Small intestine (tissue), 7 donors: ENCODE measurements around the gene PRKAG3. TPM values are rescaled to one million over a fixed set of nuclear protein-coding genes. Genes with fewer than 3 reads are reported as not detected.
A peak's percentile ranks its signal among the peaks of the same experiment; 100 is the strongest.

Experiments used
- DNase-seq, 2 donors: peaks; one replicate each; pipeline versions ENCODE4 v3.0.0 to v3.0.0-alpha.2; 2013
- FAIRE-seq: peaks from 2 replicates; lab custom pipeline; 2012; peaks lifted over from hg19 to GRCh38; lab: Jason Lieb, UNC
- H3K27ac ChIP-seq, 3 donors: one replicate each; pipeline ENCODE4 v1.5.1; 2013; ENCODE audit warnings: low read length in 2 of 3, mild to moderate bottlenecking in 2 of 3, control low read depth in 1 of 3, inconsistent platforms in 1 of 3, low read depth in 1 of 3, moderate library complexity in 1 of 3
- H3K27me3 ChIP-seq, 3 donors: one replicate each; pipeline ENCODE4 v1.6.1; 2013; ENCODE audit warnings: low read length in 3 of 3, inconsistent platforms in 1 of 3; ENCODE audit not compliant: control insufficient read depth in 3 of 3, insufficient read depth in 3 of 3
- H3K36me3 ChIP-seq, 3 donors: one replicate each; pipeline ENCODE4 v1.6.1; 2013; ENCODE audit warnings: low read length in 3 of 3, inconsistent platforms in 1 of 3, low read depth in 1 of 3, mild to moderate bottlenecking in 1 of 3, moderate library complexity in 1 of 3; ENCODE audit not compliant: control insufficient read depth in 3 of 3, insufficient read depth in 2 of 3
- H3K4me1 ChIP-seq, 3 donors: one replicate each; pipeline ENCODE4 v1.6.1; 2013; ENCODE audit warnings: low read length in 2 of 3, inconsistent platforms in 1 of 3, low read depth in 1 of 3, mild to moderate bottlenecking in 1 of 3, moderate library complexity in 1 of 3; ENCODE audit not compliant: control insufficient read depth in 3 of 3, insufficient read depth in 2 of 3
- H3K4me3 ChIP-seq, 3 donors: one replicate each; pipeline ENCODE4 v1.5.1; 2013; ENCODE audit warnings: low read length in 3 of 3, control low read depth in 1 of 3, inconsistent platforms in 1 of 3, low read depth in 1 of 3, mild to moderate bottlenecking in 1 of 3, moderate library complexity in 1 of 3
- H3K9me3 ChIP-seq, 2 donors: one replicate each; pipeline ENCODE4 v1.6.1; 2013; ENCODE audit warnings: low read depth in 1 of 2, low read length in 1 of 2; ENCODE audit not compliant: control insufficient read depth in 2 of 2, insufficient read depth in 1 of 2
- WGBS, 3 donors: extraction: QIAGEN DNeasy Blood & Tissue Kit; methylation state at CpG; one replicate each; pipeline ENCODE4 v1.1.7; 2013; 5-methylcytosine and 5-hydroxymethylcytosine counted together
- polyA plus RNA-seq, 4 donors: library from polyadenylated mRNA; stranded (reverse) in 3 of 4; unstranded in 1 of 4; fragments of 200-250 nt in 3 of 4; fragments of 120-200 nt in 1 of 4; gene quantifications; one replicate each; pipeline versions ENCODE4 v1.2.1 to v1.2.3, GENCODE V29; 2013
- donor health status: healthy with polysubstance abuse.
- donor health status: control.
- donor health status: control.
- donor health status: Bipolar disorder and iron deficiency.
- donor health status: healthy.

Gene PRKAG3
- polyA plus RNA-seq, 4 donors = 0.15 TPM; not detected in 3

DNA sequence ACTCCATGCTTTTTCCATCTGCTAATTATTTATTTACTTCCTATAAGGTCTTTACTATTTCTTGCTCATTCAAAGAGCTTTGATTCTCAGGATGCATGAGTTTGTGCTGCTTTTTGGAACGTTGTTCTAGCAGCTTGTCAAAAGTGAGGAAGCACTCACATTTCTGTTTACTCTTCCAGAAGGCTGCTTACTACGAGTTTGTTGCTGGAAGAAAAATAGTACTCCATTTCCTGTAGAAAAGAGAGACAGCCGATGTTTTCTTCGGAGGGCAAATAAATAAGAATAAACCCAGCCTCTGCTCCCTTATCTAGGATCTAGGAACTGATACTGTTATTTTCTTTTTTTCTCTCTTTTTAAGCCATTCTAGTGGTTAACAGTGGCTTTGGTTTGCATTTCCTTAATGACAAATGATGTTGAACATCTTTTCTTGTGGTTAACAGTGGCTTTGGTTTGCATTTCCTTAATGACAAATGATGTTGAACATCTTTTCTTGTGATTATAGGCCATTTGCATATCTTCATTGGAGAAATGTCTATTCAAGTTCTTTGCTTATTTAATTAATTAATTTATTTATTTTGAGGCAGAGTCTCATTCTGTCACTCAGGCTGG, 29.1 kb downstream of the PRKAG3 start:
- Histone ChIP-seq H3K4me3 (no peak overlapping the region), H3K9me3 (peaks cover 0 to 3% of the 10 kb centered on the region in 2 donors), H3K27ac (no peak overlapping the region), H3K4me1 (peaks cover 0 to 11% (median 3%) of the 10 kb centered on the region in 3 donors), H3K36me3 (no peaks in the 10 kb centered on the region), H3K27me3 (no peaks in the 10 kb centered on the region)
- WGBS, 3 donors = 30 to 75% (median 59%) methylated on average over 4 of the region's 4 CpGs
- DNase-seq = no peak
- FAIRE-seq = no peak

DNA sequence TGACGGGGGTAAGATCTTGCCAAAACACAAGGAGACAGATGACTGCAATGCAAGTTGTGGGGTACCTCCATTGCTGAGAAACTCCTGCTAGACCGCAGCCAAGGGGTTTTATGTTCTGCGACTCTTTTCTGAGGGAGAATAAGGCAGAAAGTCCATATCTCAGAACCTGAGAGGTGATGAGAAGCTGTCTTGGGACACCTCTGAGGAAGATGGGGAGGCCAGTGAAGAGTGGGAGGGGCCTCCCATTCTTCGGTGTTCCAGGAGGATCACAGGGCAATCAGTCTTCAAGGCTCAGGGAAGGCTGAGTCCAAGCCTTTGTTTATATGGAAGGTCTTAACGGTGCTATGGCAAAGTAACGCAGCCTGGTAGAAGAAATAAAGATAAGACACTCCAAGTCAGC, 31.6 kb downstream of the PRKAG3 start:
- Histone ChIP-seq H3K4me3 (no peak overlapping the region), H3K27ac (peak overlapping the region in 1 of 3 donors; percentile 8), H3K36me3 (no peaks in the 10 kb centered on the region), H3K27me3 (no peaks in the 10 kb centered on the region), H3K4me1 (peaks cover 0 to 5% (median 3%) of the 10 kb centered on the region in 3 donors), H3K9me3 (peaks cover 0 to 3% of the 10 kb centered on the region in 2 donors)
- DNase-seq (no peak), FAIRE-seq (no peak)
- 40 to 54% (median 52%) methylated on average over 6 of the region's 6 CpGs for WGBS, 3 donors

DNA sequence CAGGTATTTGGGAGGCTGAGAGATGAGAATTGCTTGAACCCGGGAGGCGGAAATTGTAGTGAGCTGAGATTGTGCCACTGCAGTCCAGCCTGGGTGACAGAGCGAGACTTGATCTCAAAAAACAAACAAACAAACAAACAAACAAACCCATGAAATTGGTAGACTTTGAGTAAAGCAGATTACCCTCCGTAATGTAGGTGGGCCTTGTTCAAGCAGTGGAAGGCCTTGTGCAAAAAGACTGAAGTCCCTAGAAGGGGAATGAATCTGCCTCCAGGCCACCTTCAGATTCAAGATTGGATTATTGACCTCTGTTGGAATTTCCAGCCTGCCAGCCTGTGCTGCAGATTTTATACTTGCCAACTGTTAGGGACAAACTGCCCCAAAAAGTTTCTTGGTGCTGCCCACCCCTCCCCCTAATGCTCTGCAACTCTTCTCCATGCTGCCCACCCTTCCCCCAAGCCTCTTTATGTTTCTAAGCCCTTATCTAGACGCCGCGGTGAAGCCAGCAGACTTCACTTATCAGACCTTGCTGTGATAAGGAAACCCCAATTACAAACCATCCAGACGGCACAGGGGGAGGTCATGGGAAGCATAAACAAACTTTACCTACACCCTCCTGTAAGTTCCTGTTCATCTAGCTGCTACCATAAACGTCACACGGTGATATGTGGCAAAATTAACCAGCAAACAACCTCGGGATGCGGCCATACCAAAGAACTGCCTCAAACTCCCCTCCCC, 32.7 kb downstream of the PRKAG3 start:
- FAIRE-seq (no peak), DNase-seq (peak; percentile 41 to 58)
- Histone ChIP-seq H3K36me3 (peaks cover 0 to 3% (median 0%) of the 10 kb centered on the region in 3 donors), H3K27ac (peak overlapping the region in 1 of 3 donors; percentile 22), H3K9me3 (no peaks in the 10 kb centered on the region), H3K4me3 (no peak overlapping the region), H3K4me1 (peaks cover 0 to 5% (median 3%) of the 10 kb centered on the region in 3 donors), H3K27me3 (no peaks in the 10 kb centered on the region)
- 28 to 49% (median 36%) methylated on average over 12 of the region's 12 CpGs for WGBS, 3 donors

- H3K36me3 ChIP-seq = peaks cover 0 to 4% (median 0%) of the 10 kb centered on the region in 3 donors
- WGBS, 3 donors = 82 to 86% (median 84%) methylated on average over 4 of the region's 4 CpGs
- DNase-seq = no peak
- no peak for FAIRE-seq
- no peak overlapping the region for H3K27ac ChIP-seq
- no peaks in the 10 kb centered on the region for H3K9me3 ChIP-seq
- no peaks in the 10 kb centered on the region for H3K27me3 ChIP-seq
- H3K4me3 ChIP-seq = no peak overlapping the region
- peaks cover 0 to 5% (median 3%) of the 10 kb centered on the region in 3 donors for H3K4me1 ChIP-seq
These were observed 34.9 kb downstream of the PRKAG3 start for GRCh38 chr2:218796691-218797090.

DNA sequence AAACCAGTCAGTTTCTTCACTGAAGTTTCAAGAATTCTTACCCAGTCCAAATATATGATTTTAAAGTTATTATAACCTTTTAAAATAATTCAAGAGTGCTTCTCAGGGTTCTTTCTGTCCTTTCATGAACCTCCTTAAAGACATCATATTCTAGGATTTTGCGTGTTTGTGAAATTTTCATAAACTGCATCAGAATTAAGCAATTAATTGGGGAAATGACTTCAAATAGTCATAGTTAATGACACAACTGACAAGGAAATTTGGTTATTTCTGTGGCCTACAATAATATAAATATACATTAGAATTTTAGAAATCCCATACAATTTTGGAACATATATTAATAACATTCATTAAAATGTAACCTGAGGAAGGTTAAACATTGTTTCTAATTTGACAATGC, 39.2 kb downstream of the PRKAG3 start:
- peaks cover 0 to 9% (median 0%) of the 10 kb centered on the region in 3 donors for H3K4me1 ChIP-seq
- 99 to 100% (median 100%) methylated on average over 1 of the region's 1 CpG for WGBS, 3 donors
- peaks cover 0 to 7% (median 2%) of the 10 kb centered on the region in 3 donors for H3K36me3 ChIP-seq
- no peaks in the 10 kb centered on the region for H3K27me3 ChIP-seq
- peaks cover 0 to 5% of the 10 kb centered on the region in 2 donors for H3K9me3 ChIP-seq
- FAIRE-seq (no peak), DNase-seq (no peak)
- H3K27ac ChIP-seq = no peak overlapping the region
- no peak overlapping the region for H3K4me3 ChIP-seq

DNA sequence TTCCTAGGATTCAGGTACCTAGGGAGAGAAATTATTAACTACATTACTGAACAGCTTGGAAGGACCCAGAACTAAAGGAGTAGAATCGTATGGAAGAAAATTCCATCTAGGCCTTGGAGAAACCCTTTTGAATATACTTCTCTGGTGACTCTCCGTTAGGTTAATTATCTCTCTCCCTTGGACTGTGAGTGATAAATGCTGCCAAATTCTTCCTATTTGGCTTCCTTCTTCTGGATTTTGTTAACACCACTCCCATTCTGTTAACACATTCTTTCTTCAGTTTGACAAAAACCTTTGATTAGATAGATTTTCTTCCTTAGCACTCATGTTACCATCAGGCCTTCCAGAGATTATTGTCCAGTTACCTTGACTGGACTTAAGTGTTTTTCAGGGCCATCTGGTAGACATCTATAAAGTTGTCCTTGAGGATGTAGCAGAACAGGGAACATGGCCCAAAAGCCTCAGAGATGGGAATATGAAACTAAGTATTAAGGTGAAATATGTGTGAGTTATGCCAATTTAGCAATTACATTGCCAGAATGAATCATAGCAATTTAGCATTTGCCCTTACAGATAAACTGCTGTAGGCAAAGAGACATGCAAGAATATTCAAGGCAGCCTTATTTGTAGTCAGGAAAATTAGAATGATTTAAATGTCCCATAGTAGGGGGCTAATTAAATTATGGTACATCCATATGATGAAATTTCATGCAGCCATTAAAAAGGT, 42.9 kb downstream of the PRKAG3 start:
- H3K4me1 ChIP-seq = peaks cover 2 to 26% (median 6%) of the 10 kb centered on the region in 3 donors
- H3K27ac ChIP-seq = no peak overlapping the region
- FAIRE-seq = no peak
- 65 to 93% (median 83%) methylated on average over 2 of the region's 2 CpGs for WGBS, 3 donors
- no peak for DNase-seq
- H3K36me3 ChIP-seq = peaks cover 0 to 8% (median 2%) of the 10 kb centered on the region in 3 donors
- H3K9me3 ChIP-seq = peaks cover 0 to 5% of the 10 kb centered on the region in 2 donors
- no peak overlapping the region for H3K4me3 ChIP-seq
- no peaks in the 10 kb centered on the region for H3K27me3 ChIP-seq

DNA sequence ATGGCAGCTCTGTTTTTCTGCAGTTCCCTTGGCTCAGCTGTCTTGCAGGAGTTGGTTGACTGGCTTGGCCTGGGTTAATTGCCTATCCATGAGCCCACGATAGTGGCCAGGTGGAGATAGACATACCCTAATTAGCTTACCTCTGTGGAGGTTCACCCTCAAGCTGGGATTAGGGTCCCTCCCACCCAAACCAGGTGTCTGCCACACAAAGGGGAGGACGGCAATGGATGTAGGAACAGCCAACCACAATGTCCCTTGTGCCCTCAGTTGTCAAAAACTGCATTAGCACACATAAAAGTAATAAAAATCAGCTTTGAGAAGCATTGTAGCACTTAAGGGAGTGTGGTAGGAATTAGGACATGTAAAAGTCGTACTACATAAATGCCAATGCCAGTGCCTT, 45.5 kb downstream of the PRKAG3 start:
- DNase-seq (no peak), FAIRE-seq (no peak)
- H3K27me3 ChIP-seq = no peaks in the 10 kb centered on the region
- H3K36me3 ChIP-seq = peaks cover 0 to 8% (median 2%) of the 10 kb centered on the region in 3 donors
- no peak overlapping the region for H3K4me3 ChIP-seq
- peaks cover 0 to 5% of the 10 kb centered on the region in 2 donors for H3K9me3 ChIP-seq
- H3K4me1 ChIP-seq = peaks cover 2 to 26% (median 6%) of the 10 kb centered on the region in 3 donors
- H3K27ac ChIP-seq = peak overlapping the region in 1 of 3 donors; percentile 92
- 74 to 85% (median 80%) methylated on average over 3 of the region's 3 CpGs for WGBS, 3 donors

DNA sequence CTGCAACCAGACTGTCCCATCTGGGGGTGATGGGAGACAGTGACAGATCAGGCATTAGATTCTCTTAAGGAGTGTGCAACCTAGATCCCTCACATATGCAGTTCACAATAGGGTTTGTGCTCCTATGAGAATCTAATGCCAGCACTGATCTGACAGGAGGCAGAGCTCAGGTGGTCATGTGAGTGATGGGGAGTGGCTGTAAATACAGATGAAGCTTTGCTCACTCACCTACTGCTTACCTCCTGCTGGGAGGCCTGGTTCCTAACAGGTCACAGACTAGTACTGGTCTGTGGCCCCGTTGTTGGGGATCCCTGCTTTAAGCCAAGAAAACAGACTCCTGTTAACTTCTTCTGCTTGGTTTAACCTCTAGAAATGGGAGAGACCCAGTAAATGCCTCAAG, 46.5 kb downstream of the PRKAG3 start:
- peak overlapping the region in 1 of 3 donors; percentile 92 for H3K27ac ChIP-seq
- H3K36me3 ChIP-seq = peaks cover 0 to 8% (median 2%) of the 10 kb centered on the region in 3 donors
- H3K27me3 ChIP-seq = no peaks in the 10 kb centered on the region
- no peak overlapping the region for H3K4me3 ChIP-seq
- DNase-seq (peak; percentile 52 to 74), FAIRE-seq (no peak)
- WGBS, 3 donors = 17 to 35% (median 23%) methylated on average over 1 of the region's 1 CpG
- peaks cover 0 to 5% of the 10 kb centered on the region in 2 donors for H3K9me3 ChIP-seq
- H3K4me1 ChIP-seq = peaks cover 2 to 28% (median 6%) of the 10 kb centered on the region in 3 donors
